ENCODE results near the gene METTL16.
A peak's percentile ranks its signal among the peaks of the same experiment; 100 is the strongest.
"Not testable (repeated sequence)": the region's sequence is repeated elsewhere in the genome, so short reads cannot be mapped to it uniquely, and the experiment has no call there.

METTL16 gene, protein sequence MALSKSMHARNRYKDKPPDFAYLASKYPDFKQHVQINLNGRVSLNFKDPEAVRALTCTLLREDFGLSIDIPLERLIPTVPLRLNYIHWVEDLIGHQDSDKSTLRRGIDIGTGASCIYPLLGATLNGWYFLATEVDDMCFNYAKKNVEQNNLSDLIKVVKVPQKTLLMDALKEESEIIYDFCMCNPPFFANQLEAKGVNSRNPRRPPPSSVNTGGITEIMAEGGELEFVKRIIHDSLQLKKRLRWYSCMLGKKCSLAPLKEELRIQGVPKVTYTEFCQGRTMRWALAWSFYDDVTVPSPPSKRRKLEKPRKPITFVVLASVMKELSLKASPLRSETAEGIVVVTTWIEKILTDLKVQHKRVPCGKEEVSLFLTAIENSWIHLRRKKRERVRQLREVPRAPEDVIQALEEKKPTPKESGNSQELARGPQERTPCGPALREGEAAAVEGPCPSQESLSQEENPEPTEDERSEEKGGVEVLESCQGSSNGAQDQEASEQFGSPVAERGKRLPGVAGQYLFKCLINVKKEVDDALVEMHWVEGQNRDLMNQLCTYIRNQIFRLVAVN

GRCh38 chr17:2511462-2512369 is at the start of gene METTL16:
Gene METTL16 (minus strand): TSS chr17:2511888. CDS start chr17:2502331, 9,557 bp downstream.
- peak within 1 kb of the TSS; percentile 86 to 93 for H3K4me3 ChIP-seq (replicated peaks in 1 of 2; ENCODE audit: low read depth in 2 of 2, low read length in 2 of 2)
- DNase-seq (ENCODE audit: low read depth in 2 of 2): peak; percentile 99 to 100
- TF ChIP-seq CTCF (IDR thresholded peaks at IDR 0.05; ENCODE audit: low read depth, low read length): no peak

- no peak for TF ChIP-seq CTCF (IDR thresholded peaks at IDR 0.05; ENCODE audit: low read depth, low read length)
- H3K4me3 ChIP-seq (replicated peaks in 1 of 2; ENCODE audit: low read depth in 2 of 2, low read length in 2 of 2): no peak overlapping the region
- peak; percentile 10 to 94 for DNase-seq (ENCODE audit: low read depth in 2 of 2)
These were observed 49.0 kb upstream of the METTL16 start for GRCh38 chr17:2560658-2561057.

DNA sequence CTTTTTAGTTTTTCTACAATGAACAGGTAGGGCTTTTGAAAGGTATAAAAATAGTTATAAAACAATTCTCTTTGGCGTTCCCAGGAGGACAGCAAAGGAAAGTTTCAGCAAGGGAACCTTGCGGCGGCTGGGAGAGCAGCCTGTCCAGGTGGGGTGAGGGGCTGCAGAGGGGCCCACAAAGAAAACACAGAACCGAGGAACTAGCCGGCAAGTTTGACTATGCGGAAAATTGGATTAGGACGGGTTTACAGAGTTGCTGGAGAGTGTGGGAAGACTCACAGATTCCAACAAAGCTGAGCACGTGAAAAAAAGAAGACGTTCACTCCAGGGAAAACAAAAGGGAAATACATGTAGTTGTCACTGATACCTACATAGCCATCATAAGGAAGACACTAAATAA is 40.2 kb upstream of the METTL16 start:
- TF ChIP-seq CTCF (IDR thresholded peaks at IDR 0.05; ENCODE audit: low read depth, low read length): no peak
- DNase-seq (ENCODE audit: low read depth in 2 of 2): no peak
- H3K4me3 ChIP-seq (replicated peaks in 1 of 2; ENCODE audit: low read depth in 2 of 2, low read length in 2 of 2): no peak overlapping the region

GRCh38 chr17:2551493-2551892 is 39.8 kb upstream of the METTL16 start:
- DNase-seq (ENCODE audit: low read depth in 2 of 2): no peak
- H3K4me3 ChIP-seq (replicated peaks in 1 of 2; ENCODE audit: low read depth in 2 of 2, low read length in 2 of 2): no peak overlapping the region
- TF ChIP-seq CTCF (IDR thresholded peaks at IDR 0.05; ENCODE audit: low read depth, low read length): no peak

DNA sequence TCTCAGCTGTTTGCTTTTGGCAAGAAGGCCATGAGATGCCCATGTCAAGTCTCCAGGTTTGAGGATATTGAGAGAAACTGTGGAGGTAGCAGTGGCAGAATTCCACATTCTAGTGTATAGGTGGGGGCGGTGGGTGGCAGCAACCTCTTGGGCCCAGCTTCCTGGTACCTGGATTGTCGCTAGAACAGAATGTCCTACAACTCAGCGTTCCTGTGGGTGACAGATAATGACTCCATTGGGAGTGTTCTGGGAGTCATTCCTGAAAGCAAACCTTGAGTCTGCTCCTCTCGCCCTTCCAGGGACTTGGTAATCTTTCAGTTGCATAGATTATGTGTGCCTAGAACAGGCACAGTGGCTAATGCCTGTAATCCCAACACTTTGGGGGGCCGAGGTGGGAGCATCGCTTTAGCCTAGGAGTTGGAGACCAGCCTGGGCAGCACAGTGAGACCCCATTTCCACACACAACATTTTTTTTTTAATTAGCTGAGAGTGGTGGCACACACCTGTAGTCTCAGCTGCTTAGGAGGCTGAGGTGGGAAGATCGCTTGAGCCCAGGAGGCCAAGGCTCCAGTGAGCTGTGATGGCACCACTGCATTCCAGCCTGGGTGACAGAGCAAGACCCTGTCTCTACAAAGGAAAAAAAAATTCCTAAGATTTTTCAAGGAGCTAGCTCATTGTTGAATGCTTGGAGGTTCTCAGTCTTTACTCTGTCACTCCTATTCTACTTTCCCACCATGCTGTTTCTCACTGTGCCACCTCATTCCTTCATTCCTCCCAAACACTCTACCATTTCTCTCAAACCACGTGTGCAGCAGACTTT is 37.9 kb upstream of the METTL16 start:
- no peak overlapping the region for H3K4me3 ChIP-seq (replicated peaks in 1 of 2; ENCODE audit: low read depth in 2 of 2, low read length in 2 of 2)
- no peak for TF ChIP-seq CTCF (IDR thresholded peaks at IDR 0.05; ENCODE audit: low read depth, low read length)
- no peak for DNase-seq (ENCODE audit: low read depth in 2 of 2)

GRCh38 chr17:2548026-2548425 is 36.3 kb upstream of the METTL16 start:
- not testable (repeated sequence) for DNase-seq (ENCODE audit: low read depth in 2 of 2); H3K4me3 ChIP-seq (replicated peaks in 1 of 2; ENCODE audit: low read depth in 2 of 2, low read length in 2 of 2)

Data from cardiac fibroblast (primary cell).